Endothelial cell of umbilical vein (primary cell): ENCODE data around the gene LTBP1. TPM values are rescaled to one million over a fixed set of nuclear protein-coding genes. Genes with fewer than 3 reads are reported as not detected.

Experiments
- BruUV-seq: library from RNA; stranded (reverse); fragments of 400-500 nt; replicated peaks from 2 replicates; lab custom pipeline; 2021; lab: Mats Ljungman, UMichigan
- CTCF ChIA-PET: fragments of 300-600, 350-600 bp; sonication (Branson Sonifier 250); formaldehyde crosslinking; loops from one replicate; lab custom pipeline; 2021; ENCODE audit warnings: antibody characterized with exemption, inconsistent platforms; lab: Charles Lee
- POLR2A ChIA-PET: fragments of 300-600, 350-600 bp; sonication (Branson Sonifier 250); formaldehyde crosslinking; loops from one replicate; lab custom pipeline; 2021; ENCODE audit warnings: antibody characterized with exemption, inconsistent platforms; lab: Charles Lee
- DNase-seq: peaks from one replicate; pipeline ENCODE4 v3.0.0-alpha.2; 2011; ENCODE audit warnings: low read depth, low spot score
- FAIRE-seq: peaks from 2 replicates; lab custom pipeline; 2011; peaks lifted over from hg19 to GRCh38; lab: Jason Lieb, UNC
- H2AFZ ChIP-seq: 2 replicates; pipeline ENCODE4 v1.6.0; 2012; ENCODE audit warnings: low read depth, low read length, control low read depth, inconsistent platforms
- H3K27ac ChIP-seq: 2 replicates; pipeline ENCODE4 v1.5.1; 2011; ENCODE audit warnings: low read depth, mild to moderate bottlenecking, control low read depth, low read length, moderate library complexity; ENCODE audit not compliant: insufficient read depth
- H3K27me3 ChIP-seq, 2 experiments: 2 replicates each; pipeline versions ENCODE4 v1.6.0 to v1.6.1; 2011; ENCODE audit warnings: low read length in 2 of 2, mixed read lengths in 1 of 2; ENCODE audit not compliant: control insufficient read depth in 2 of 2, insufficient read depth in 2 of 2
- H3K36me3 ChIP-seq, 2 experiments: 2 replicates in 1 of 2; 3 replicates in 1 of 2; pipeline ENCODE4 v1.5.1; 2011; ENCODE audit warnings: low read length in 2 of 2, mild to moderate bottlenecking in 1 of 2, moderate library complexity in 1 of 2; ENCODE audit not compliant: control insufficient read depth in 2 of 2, insufficient read depth in 2 of 2; ENCODE audit errors: extremely low read depth in 1 of 2
- H3K4me1 ChIP-seq: 3 replicates; pipeline ENCODE4 v1.5.1; 2011; ENCODE audit warnings: mild to moderate bottlenecking, low read length; ENCODE audit not compliant: control insufficient read depth, insufficient read depth; ENCODE audit errors: extremely low read depth
- H3K4me2 ChIP-seq: 2 replicates; pipeline ENCODE4 v1.6.1; 2011; ENCODE audit warnings: low read length, control low read depth, mixed read lengths; ENCODE audit not compliant: insufficient read depth
- H3K4me3 ChIP-seq, 3 experiments: fragments of 200-600 bp in 1 of 3; sonication (generic), shearing (Covaris generic) in 1 of 3; replicated peaks in 1 of 3; 2 replicates each; pipeline ENCODE4 v1.5.1; 2011 to 2016; ENCODE audit warnings: control low read depth in 3 of 3, low read length in 3 of 3, mild to moderate bottlenecking in 2 of 3, inconsistent platforms in 1 of 3, low read depth in 1 of 3, moderate library complexity in 1 of 3; ENCODE audit not compliant: insufficient read depth in 1 of 3
- H3K79me2 ChIP-seq: 2 replicates; pipeline ENCODE4 v1.6.0; 2012; ENCODE audit warnings: low read length, inconsistent platforms; ENCODE audit not compliant: control insufficient read depth, insufficient read depth
- H3K9ac ChIP-seq: replicated peaks from 2 replicates; pipeline ENCODE3; 2011; ENCODE audit warnings: low read length, control low read depth; ENCODE audit not compliant: insufficient read depth; ENCODE audit errors: extremely low read depth
- H3K9me1 ChIP-seq: replicated peaks from 3 replicates; pipeline ENCODE4 v1.6.0; 2011; ENCODE audit warnings: mild to moderate bottlenecking, low read length; ENCODE audit not compliant: control insufficient read depth, insufficient read depth; ENCODE audit errors: extremely low read depth
- H3K9me3 ChIP-seq: replicated peaks from 2 replicates; pipeline ENCODE4 v1.5.1; 2012; ENCODE audit warnings: low read length, inconsistent platforms; ENCODE audit not compliant: control insufficient read depth, insufficient read depth
- H4K20me1 ChIP-seq: replicated peaks from 2 replicates; pipeline ENCODE3; 2011; ENCODE audit warnings: mild to moderate bottlenecking, low read length; ENCODE audit not compliant: control insufficient read depth, insufficient read depth; ENCODE audit errors: extremely low read depth
- EZH2 ChIP-seq: IDR thresholded peaks from 2 replicates; pipeline ENCODE4 v1.6.1; 2012; ENCODE audit warnings: borderline replicate concordance, low read depth, mild to moderate bottlenecking, moderate library complexity, low read length, inconsistent platforms; ENCODE audit not compliant: severe bottlenecking
- FOS ChIP-seq: IDR thresholded peaks from 2 replicates; pipeline ENCODE4 v1.6.1; 2011; ENCODE audit warnings: mild to moderate bottlenecking, low read length, moderate library complexity, borderline replicate concordance; ENCODE audit not compliant: insufficient read depth
- GATA2 ChIP-seq: IDR thresholded peaks from 2 replicates; pipeline ENCODE4 v1.7.0; 2011; ENCODE audit warnings: low read depth, mild to moderate bottlenecking, moderate library complexity, mixed read lengths, low read length; ENCODE audit not compliant: insufficient read length, insufficient read depth
- JUN ChIP-seq: IDR thresholded peaks from 2 replicates; pipeline ENCODE4 v1.6.1; 2011; ENCODE audit warnings: borderline replicate concordance, low read depth; ENCODE audit not compliant: insufficient read length, insufficient read depth
- MYC ChIP-seq: IDR thresholded peaks from one replicate; pipeline ENCODE4 v1.6.1; 2011; ENCODE audit warnings: mild to moderate bottlenecking, low read depth, low read length
- POLR2A ChIP-seq: IDR thresholded peaks from 2 replicates; pipeline ENCODE4 v1.6.1; 2012; ENCODE audit warnings: low read depth, mild to moderate bottlenecking, control low read depth, low read length
- POLR2AphosphoS5 ChIP-seq: IDR thresholded peaks from 2 replicates; pipeline ENCODE4 v1.6.1; 2012; ENCODE audit warnings: low read depth, mild to moderate bottlenecking, control low read depth, low read length, moderate library complexity; ENCODE audit not compliant: insufficient read depth
- dilution Hi-C: fragments of 300-500 bp; cut with MboI; formaldehyde crosslinking; loops from one replicate; pipeline ENCODE4 v1.15.0; 2019; ENCODE audit warnings: low sequenced_read_pairs; ENCODE audit not compliant: extremely low pct_ligation_motif_present
- intact Hi-C: fragments of 100-400 bp; cut with micrococcal nuclease; formaldehyde crosslinking; loops from one replicate; pipeline ENCODE4 v1.10.0; 2022
- polyA plus RNA-seq, 4 experiments: library from polyadenylated mRNA; depleted of rRNA in 3 of 4; stranded (reverse) in 3 of 4; unstranded in 1 of 4; fragments of >200 nt; gene quantifications; 2 replicates each; pipeline versions ENCODE4 v1.2.1 to v1.2.3, GENCODE V29; 2011 to 2012; ENCODE audit warnings: missing spikeins in 1 of 4
- total RNA-seq: library from RNA; stranded (reverse); gene quantifications from 2 replicates; pipeline ENCODE4 v1.2.3, GENCODE V29; 2021
- TF ChIP-seq, protein P1 (sequence below), 2 donors: IDR thresholded peaks; 1 replicate in 1 of 2; 2 replicates in 1 of 2; pipeline ENCODE4 v1.5.1; 2011; ENCODE audit warnings: low read length in 2 of 2, mild to moderate bottlenecking in 2 of 2, moderate library complexity in 2 of 2, control low read depth in 1 of 2, inconsistent platforms in 1 of 2, low read depth in 1 of 2; ENCODE audit not compliant: insufficient read depth in 1 of 2; ENCODE audit errors: extremely low read depth in 1 of 2
- TF ChIP-seq, protein P2 (sequence below): IDR thresholded peaks from 2 replicates; pipeline ENCODE4 v1.6.1; 2011; ENCODE audit not compliant: insufficient read depth, insufficient read length

Gene LTBP1
- total and polyA plus RNA-seq, 2 donors (not counting 3 experiments of a cell fraction or from before 2014, with no cell fraction given), result 57.4 to 68.2 TPM

DNA sequence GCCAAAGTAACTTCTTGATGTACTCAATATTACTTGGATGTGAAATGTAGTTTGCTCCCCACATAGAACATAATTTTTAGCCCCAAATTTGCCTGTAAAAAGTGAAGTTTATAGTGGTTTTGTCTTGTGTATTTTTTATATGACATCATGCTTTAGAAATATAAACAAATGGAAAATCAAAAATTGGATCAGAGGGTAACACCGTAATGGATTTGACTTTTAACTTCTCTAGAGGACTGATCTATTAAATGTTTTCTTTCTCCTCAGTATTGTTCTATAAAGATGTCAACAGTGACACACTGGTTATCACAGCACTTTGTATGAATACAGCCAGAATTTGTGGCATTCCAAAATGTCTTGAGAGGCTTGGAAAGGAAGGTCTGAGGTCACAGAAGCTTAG, 484.1 kb downstream of the LTBP1 start:
- H3K9ac ChIP-seq, result no peak overlapping the region
- ChIA-PET POLR2A (no interaction called here), CTCF (interaction anchor here (1.5 to 3.8 kb wide), 4 partner anchors 10 to 152 kb away, joined by 4 to 18 read pairs (median 8); no protein-coding TSS in a partner anchor)
- dilution Hi-C loops (no loop called here), intact Hi-C loops (loop anchor here (10.0 kb wide), 1 partner anchor 876 kb away; no protein-coding TSS in a partner anchor)
- no TSS peak for BruUV-seq
- H4K20me1 ChIP-seq, result no peaks in the 10 kb centered on the region
- H3K4me2 ChIP-seq, result no peak overlapping the region
- H3K27ac ChIP-seq, result no peak overlapping the region
- no peak overlapping the region for H2AFZ ChIP-seq
- peaks cover 6% of the 10 kb centered on the region for H3K4me1 ChIP-seq
- H3K36me3 ChIP-seq, result no peaks in the 10 kb centered on the region
- H3K79me2 ChIP-seq, result no peaks in the 10 kb centered on the region
- TF ChIP-seq, protein P1, sequence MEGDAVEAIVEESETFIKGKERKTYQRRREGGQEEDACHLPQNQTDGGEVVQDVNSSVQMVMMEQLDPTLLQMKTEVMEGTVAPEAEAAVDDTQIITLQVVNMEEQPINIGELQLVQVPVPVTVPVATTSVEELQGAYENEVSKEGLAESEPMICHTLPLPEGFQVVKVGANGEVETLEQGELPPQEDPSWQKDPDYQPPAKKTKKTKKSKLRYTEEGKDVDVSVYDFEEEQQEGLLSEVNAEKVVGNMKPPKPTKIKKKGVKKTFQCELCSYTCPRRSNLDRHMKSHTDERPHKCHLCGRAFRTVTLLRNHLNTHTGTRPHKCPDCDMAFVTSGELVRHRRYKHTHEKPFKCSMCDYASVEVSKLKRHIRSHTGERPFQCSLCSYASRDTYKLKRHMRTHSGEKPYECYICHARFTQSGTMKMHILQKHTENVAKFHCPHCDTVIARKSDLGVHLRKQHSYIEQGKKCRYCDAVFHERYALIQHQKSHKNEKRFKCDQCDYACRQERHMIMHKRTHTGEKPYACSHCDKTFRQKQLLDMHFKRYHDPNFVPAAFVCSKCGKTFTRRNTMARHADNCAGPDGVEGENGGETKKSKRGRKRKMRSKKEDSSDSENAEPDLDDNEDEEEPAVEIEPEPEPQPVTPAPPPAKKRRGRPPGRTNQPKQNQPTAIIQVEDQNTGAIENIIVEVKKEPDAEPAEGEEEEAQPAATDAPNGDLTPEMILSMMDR (IDR thresholded peaks at IDR 0.05; ENCODE audit: extremely low read depth in 1 of 2, insufficient read depth in 1 of 2, low read depth in 1 of 2, low read length in 2 of 2), result no peak
- TF ChIP-seq EZH2 (no peak), GATA2 (no peak), POLR2AphosphoS5 (no peak), JUN (no peak), POLR2A (no peak), MYC (no peak), FOS (no peak)
- TF ChIP-seq, protein P2, sequence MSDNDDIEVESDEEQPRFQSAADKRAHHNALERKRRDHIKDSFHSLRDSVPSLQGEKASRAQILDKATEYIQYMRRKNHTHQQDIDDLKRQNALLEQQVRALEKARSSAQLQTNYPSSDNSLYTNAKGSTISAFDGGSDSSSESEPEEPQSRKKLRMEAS, result no peak
- H3K4me3 ChIP-seq, result no peak overlapping the region
- H3K9me3 ChIP-seq, result no peaks in the 10 kb centered on the region
- H3K9me1 ChIP-seq, result no peaks in the 10 kb centered on the region
- H3K27me3 ChIP-seq, result peaks cover 0 to 4% of the 10 kb centered on the region in 2 experiments
- no peak for FAIRE-seq
- DNase-seq, result no peak
